ENCODE measurements around the gene USP25.

DNA sequence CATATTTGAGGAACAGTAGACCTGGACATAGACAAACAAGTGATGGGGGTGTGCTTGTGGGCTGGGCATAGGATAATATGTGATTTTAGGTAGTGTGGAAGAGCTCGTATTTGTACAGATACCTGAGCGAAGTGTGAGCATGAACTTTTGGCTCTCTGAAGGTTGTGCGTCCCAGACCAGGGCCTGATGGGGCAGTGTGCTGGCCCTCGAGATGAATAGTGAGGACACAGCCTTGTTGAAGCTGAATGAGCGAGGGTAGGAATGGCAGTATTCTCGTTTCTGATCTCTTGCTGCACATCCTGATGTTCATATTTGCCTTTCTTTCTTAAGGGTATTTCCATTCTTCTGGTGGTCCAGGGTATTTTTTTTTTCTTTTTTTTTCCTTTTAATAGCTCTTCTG, 41.5 kb downstream of the USP25 start:
- TF ChIP-seq, protein P1, sequence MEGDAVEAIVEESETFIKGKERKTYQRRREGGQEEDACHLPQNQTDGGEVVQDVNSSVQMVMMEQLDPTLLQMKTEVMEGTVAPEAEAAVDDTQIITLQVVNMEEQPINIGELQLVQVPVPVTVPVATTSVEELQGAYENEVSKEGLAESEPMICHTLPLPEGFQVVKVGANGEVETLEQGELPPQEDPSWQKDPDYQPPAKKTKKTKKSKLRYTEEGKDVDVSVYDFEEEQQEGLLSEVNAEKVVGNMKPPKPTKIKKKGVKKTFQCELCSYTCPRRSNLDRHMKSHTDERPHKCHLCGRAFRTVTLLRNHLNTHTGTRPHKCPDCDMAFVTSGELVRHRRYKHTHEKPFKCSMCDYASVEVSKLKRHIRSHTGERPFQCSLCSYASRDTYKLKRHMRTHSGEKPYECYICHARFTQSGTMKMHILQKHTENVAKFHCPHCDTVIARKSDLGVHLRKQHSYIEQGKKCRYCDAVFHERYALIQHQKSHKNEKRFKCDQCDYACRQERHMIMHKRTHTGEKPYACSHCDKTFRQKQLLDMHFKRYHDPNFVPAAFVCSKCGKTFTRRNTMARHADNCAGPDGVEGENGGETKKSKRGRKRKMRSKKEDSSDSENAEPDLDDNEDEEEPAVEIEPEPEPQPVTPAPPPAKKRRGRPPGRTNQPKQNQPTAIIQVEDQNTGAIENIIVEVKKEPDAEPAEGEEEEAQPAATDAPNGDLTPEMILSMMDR (IDR thresholded peaks at IDR 0.05) = no peak
- no peak for TF ChIP-seq ZFX (IDR thresholded peaks at IDR 0.05; ENCODE audit: borderline replicate concordance)

All from 22Rv1 (cell line).